Activated CD8-positive, alpha-beta memory T cell treated with anti-CD3 and anti-CD28 coated beads, Interleukin-2, amount 10 ng/mL, durations not matched to agents 7 days and 5 days (primary cell): ENCODE results near the gene CTNNA1. TPM values are rescaled to one million over a fixed set of nuclear protein-coding genes. Genes with fewer than 3 reads are reported as not detected.

Experiments used
- ATAC-seq: fragments of 150-1000 bp; cut with Tn5 transposase; one replicate; pipeline ENCODE4 v1.10.0; 2021; ENCODE audit warnings: moderate library complexity
- CTCF ChIA-PET: fragments of 350-600 bp; sonication (Branson Sonifier 250); formaldehyde crosslinking; loops from one replicate; lab custom pipeline; 2021; ENCODE audit warnings: antibody characterized with exemption; lab: Charles Lee
- DNase-seq: peaks from one replicate; pipeline ENCODE4 v3.0.0-alpha.2; 2020
- H3K27ac Mint-ChIP-seq: one replicate; pipeline ENCODE4 v1.8.0; 2021; ENCODE audit warnings: mild to moderate bottlenecking, mixed read lengths
- H3K27me3 Mint-ChIP-seq: one replicate; pipeline ENCODE4 v1.8.0; 2021; ENCODE audit warnings: mixed read lengths
- H3K36me3 Mint-ChIP-seq: one replicate; pipeline ENCODE4 v1.8.0; 2021; ENCODE audit warnings: mild to moderate bottlenecking, mixed read lengths
- H3K4me1 Mint-ChIP-seq: one replicate; pipeline ENCODE4 v1.8.0; 2021; ENCODE audit warnings: mixed read lengths
- H3K4me3 Mint-ChIP-seq: one replicate; pipeline ENCODE4 v1.8.0; 2021; ENCODE audit warnings: mild to moderate bottlenecking, moderate library complexity, mixed read lengths
- H3K9me3 Mint-ChIP-seq: one replicate; pipeline ENCODE4 v1.8.0; 2022; ENCODE audit warnings: low read depth, mixed read lengths
- total RNA-seq, 2 experiments: library from RNA; stranded (reverse); gene quantifications; one replicate each; pipeline ENCODE4 v1.2.3, GENCODE V29; 2021

The CTNNA1 gene
- total RNA-seq, 2 experiments from 2014 or later: 62.0 to 89.8 TPM

DNA sequence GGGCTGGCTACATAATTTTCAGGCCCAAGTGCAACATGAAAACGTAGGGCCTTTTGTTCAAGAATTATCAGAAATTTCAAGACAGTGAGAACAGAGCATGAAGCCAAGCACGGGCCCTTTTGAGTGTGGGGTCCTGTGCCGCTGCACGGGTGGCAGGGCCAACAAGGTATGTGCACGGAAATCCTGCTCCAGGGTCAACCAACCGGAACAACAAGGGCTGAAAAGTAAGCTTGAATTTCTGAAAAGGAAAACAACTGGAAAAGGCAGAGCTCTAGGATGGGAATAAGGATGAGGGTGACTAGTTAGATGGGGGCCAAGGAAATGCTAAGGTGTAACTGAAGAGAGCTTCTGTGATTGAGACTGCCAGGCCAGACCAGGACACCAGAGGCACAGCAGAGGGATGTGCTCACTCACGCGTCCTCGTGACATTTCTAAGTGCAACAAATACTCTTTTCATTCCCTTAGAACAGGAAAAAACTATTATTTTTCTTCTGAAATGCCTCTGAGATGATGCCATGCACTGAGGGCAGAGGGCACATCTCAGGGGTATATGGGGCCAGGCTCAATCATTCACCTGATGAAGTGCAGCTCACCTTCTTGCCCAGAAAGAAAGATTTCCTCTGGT, 202.6 kb downstream of the CTNNA1 start:
- H3K9me3 Mint-ChIP-seq: no peaks in the 10 kb centered on the region
- CTCF ChIA-PET: no interaction called here
- ATAC-seq: no peak
- H3K4me3 Mint-ChIP-seq: no peak overlapping the region
- no peaks in the 10 kb centered on the region for H3K36me3 Mint-ChIP-seq
- peaks cover 12% of the 10 kb centered on the region for H3K4me1 Mint-ChIP-seq
- H3K27me3 Mint-ChIP-seq: no peaks in the 10 kb centered on the region
- H3K27ac Mint-ChIP-seq: no peak overlapping the region
- DNase-seq: no peak

DNA sequence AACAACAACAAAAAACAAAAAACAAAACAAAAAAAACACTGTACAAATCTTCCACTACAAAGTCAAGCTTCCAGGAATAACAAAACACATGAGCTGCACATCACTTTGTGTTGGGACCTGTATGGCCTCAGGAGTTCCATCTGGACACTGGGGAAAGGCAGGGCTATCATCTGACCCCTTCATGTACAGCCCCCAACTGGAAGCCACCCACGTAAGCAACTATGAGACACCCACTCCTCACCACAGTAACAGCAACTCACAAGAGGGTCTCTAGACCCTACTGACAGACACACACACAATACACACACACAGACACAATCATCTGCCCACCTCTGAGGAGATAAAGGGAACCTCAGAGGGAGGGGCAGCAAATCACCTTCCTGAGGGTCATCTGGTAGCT, 203.6 kb downstream of the CTNNA1 start:
- peaks cover 12% of the 10 kb centered on the region for H3K4me1 Mint-ChIP-seq
- H3K27me3 Mint-ChIP-seq: no peaks in the 10 kb centered on the region
- ATAC-seq (no peak), DNase-seq (no peak)
- H3K36me3 Mint-ChIP-seq: no peaks in the 10 kb centered on the region
- no peak overlapping the region for H3K27ac Mint-ChIP-seq
- CTCF ChIA-PET: no interaction called here
- H3K9me3 Mint-ChIP-seq: no peaks in the 10 kb centered on the region
- no peak overlapping the region for H3K4me3 Mint-ChIP-seq

- H3K36me3 Mint-ChIP-seq: no peaks in the 10 kb centered on the region
- H3K4me3 Mint-ChIP-seq: no peak overlapping the region
- no peaks in the 10 kb centered on the region for H3K9me3 Mint-ChIP-seq
- no peaks in the 10 kb centered on the region for H3K27me3 Mint-ChIP-seq
- ATAC-seq (no peak), DNase-seq (no peak)
- H3K4me1 Mint-ChIP-seq: no peaks in the 10 kb centered on the region
- H3K27ac Mint-ChIP-seq: no peak overlapping the region
- CTCF ChIA-PET: interaction anchor here (0.7 kb wide), 1 partner anchor 165 kb away, joined by 6 read pairs; no protein-coding TSS in a partner anchor
Observed at GRCh38 chr5:138960145-138960692, 207.0 kb downstream of the CTNNA1 start.

DNA sequence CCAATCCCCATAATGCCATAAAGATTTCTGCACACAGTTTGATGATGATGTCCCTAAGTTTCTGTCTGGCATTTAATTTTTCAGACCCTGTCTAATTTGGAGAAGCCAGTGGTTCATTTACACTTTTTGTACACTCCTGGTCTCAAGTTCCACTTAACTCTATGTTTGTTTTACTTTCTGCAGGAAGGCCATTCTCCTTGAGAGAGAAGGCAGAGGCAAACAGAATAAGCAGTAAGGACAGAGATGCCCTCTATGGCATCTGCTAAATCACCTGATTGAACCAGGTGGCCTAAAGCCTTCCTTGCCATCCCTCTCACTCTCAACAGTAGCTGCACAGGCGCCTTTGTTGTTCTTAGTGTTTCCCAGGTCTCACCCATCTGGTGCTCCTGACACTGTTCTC, 208.0 kb downstream of the CTNNA1 start:
- H3K4me3 Mint-ChIP-seq: no peak overlapping the region
- no peaks in the 10 kb centered on the region for H3K9me3 Mint-ChIP-seq
- no peak overlapping the region for H3K27ac Mint-ChIP-seq
- no peak for DNase-seq
- no peak for ATAC-seq
- H3K4me1 Mint-ChIP-seq: no peaks in the 10 kb centered on the region
- H3K36me3 Mint-ChIP-seq: no peaks in the 10 kb centered on the region
- CTCF ChIA-PET: no interaction called here
- H3K27me3 Mint-ChIP-seq: no peaks in the 10 kb centered on the region

DNA sequence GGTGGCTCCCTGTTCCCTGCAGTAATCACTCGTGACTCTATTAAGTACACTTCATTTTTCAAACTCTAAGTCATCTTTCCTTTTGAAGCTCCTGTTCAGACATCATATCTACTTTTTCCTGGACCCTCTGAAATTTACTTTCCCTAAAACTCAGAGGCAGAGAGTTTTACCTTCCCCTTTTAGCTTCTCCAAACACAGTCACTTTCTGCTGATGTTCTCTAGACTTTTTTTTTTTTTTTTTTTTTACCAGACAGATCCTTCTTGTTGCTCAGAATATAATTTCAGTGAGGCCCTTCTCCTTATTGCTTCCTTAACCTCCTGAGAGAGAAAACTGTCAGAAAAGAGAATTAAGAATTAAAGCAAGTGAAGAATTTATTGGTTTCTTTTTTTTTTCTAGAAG, 208.5 kb downstream of the CTNNA1 start:
- Mint-ChIP-seq H3K9me3 (no peaks in the 10 kb centered on the region), H3K27me3 (no peaks in the 10 kb centered on the region), H3K27ac (no peak overlapping the region), H3K4me1 (no peaks in the 10 kb centered on the region), H3K4me3 (no peak overlapping the region), H3K36me3 (no peaks in the 10 kb centered on the region)
- CTCF ChIA-PET: interaction anchor here (0.8 kb wide), 1 partner anchor 22 kb away, joined by 3 read pairs; no protein-coding TSS in a partner anchor
- ATAC-seq (no peak), DNase-seq (no peak)

DNA sequence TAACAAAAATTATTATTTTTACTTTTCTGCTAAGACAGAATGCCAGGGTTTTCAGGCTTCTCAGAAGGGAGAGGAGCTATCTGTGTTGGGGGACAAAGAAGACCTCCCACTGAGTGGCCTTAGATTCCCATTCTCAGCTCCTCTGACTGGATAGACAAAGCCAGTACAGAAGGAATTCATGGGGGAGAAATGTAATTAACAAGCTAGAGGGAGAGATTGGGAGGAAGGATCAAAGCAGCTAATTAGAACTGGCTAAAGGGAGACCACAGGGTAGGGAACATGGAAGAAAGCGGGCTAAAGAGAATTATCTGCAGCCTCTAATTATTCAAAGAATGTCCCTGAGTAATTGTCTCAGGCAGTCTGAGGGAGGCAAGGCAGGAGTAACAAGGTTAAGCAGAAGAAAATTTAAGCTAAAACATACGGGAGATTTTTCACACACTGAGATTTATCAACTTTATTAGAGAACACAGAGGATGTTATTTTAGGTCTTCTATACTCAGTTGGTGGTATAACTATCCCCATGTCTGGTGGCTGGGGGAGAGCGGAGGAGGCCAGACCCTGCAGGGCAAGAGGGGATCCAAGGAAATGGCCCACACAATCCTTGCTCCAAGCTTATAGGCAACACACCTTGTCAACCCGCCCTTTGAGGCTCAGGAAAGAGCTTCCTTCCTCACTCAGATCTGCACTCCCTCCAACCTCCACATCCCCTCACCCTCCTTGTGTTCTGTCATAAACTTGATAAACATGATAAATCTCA, 209.6 kb downstream of the CTNNA1 start:
- Mint-ChIP-seq H3K4me1 (no peaks in the 10 kb centered on the region), H3K36me3 (no peaks in the 10 kb centered on the region), H3K27me3 (no peaks in the 10 kb centered on the region), H3K4me3 (no peak overlapping the region), H3K9me3 (no peaks in the 10 kb centered on the region), H3K27ac (no peak overlapping the region)
- ATAC-seq (no peak), DNase-seq (no peak)
- CTCF ChIA-PET: interaction anchor here (0.5 to 0.8 kb wide), 2 partner anchors 21 to 1395 kb away, joined by 3 read pairs; no protein-coding TSS in a partner anchor

GRCh38 chr5:138963763-138964371, 210.6 kb downstream of the CTNNA1 start:
- no peaks in the 10 kb centered on the region for H3K9me3 Mint-ChIP-seq
- no peak overlapping the region for H3K4me3 Mint-ChIP-seq
- no peaks in the 10 kb centered on the region for H3K27me3 Mint-ChIP-seq
- DNase-seq (no peak), ATAC-seq (no peak)
- no peaks in the 10 kb centered on the region for H3K36me3 Mint-ChIP-seq
- H3K4me1 Mint-ChIP-seq: no peaks in the 10 kb centered on the region
- CTCF ChIA-PET: interaction anchor here (1.0 kb wide), 1 partner anchor 32 kb away, joined by 4 read pairs; no protein-coding TSS in a partner anchor
- H3K27ac Mint-ChIP-seq: no peak overlapping the region

- Mint-ChIP-seq H3K36me3 (no peaks in the 10 kb centered on the region), H3K4me3 (no peak overlapping the region), H3K4me1 (no peaks in the 10 kb centered on the region), H3K27me3 (no peaks in the 10 kb centered on the region), H3K27ac (no peak overlapping the region), H3K9me3 (no peaks in the 10 kb centered on the region)
- no peak for DNase-seq
- no peak for ATAC-seq
- CTCF ChIA-PET: interaction anchor here (0.5 to 1.0 kb wide), 2 partner anchors 33 to 605 kb away, joined by 4 read pairs; no protein-coding TSS in a partner anchor
Observed at GRCh38 chr5:138964647-138965201, 211.5 kb downstream of the CTNNA1 start.

GRCh38 chr5:138965626-138966025, 212.4 kb downstream of the CTNNA1 start:
- Mint-ChIP-seq H3K4me1 (no peaks in the 10 kb centered on the region), H3K4me3 (no peak overlapping the region), H3K9me3 (no peaks in the 10 kb centered on the region), H3K27me3 (no peaks in the 10 kb centered on the region), H3K36me3 (no peaks in the 10 kb centered on the region), H3K27ac (no peak overlapping the region)
- no peak for DNase-seq
- ATAC-seq: no peak
- CTCF ChIA-PET: interaction anchor here (1.6 kb wide), 1 partner anchor 11 kb away, joined by 6 read pairs; no protein-coding TSS in a partner anchor

- H3K36me3 Mint-ChIP-seq: no peaks in the 10 kb centered on the region
- CTCF ChIA-PET: interaction anchor here (1.6 kb wide), 1 partner anchor 10 kb away, joined by 6 read pairs; no protein-coding TSS in a partner anchor
Observed at GRCh38 chr5:138966236-138966985, 213.2 kb downstream of the CTNNA1 start.

GRCh38 chr5:138967791-138968448, 214.7 kb downstream of the CTNNA1 start:
- Mint-ChIP-seq H3K4me1 (no peaks in the 10 kb centered on the region), H3K9me3 (no peaks in the 10 kb centered on the region), H3K27me3 (no peaks in the 10 kb centered on the region), H3K27ac (no peak overlapping the region), H3K36me3 (no peaks in the 10 kb centered on the region), H3K4me3 (no peak overlapping the region)
- ATAC-seq (no peak), DNase-seq (no peak)
- CTCF ChIA-PET: interaction anchor here (1.2 kb wide), 1 partner anchor 9 kb away, joined by 5 read pairs; no protein-coding TSS in a partner anchor

More at GRCh38 chr5:138966236-138966985, 213.2 kb downstream of the CTNNA1 start:
- H3K9me3 Mint-ChIP-seq: no peaks in the 10 kb centered on the region
- H3K4me1 Mint-ChIP-seq: no peaks in the 10 kb centered on the region
- no peak for ATAC-seq
- no peak overlapping the region for H3K4me3 Mint-ChIP-seq
- H3K27ac Mint-ChIP-seq: no peak overlapping the region
- H3K27me3 Mint-ChIP-seq: no peaks in the 10 kb centered on the region
- DNase-seq: no peak

GRCh38 chr5:138968601-138969000, 215.4 kb downstream of the CTNNA1 start:
- CTCF ChIA-PET: interaction anchor here (0.9 to 1.2 kb wide), 2 partner anchors 8 to 160 kb away, joined by 3 to 5 read pairs; no protein-coding TSS in a partner anchor
- H3K4me3 Mint-ChIP-seq: no peak overlapping the region
- DNase-seq (no peak), ATAC-seq (no peak)
- no peak overlapping the region for H3K27ac Mint-ChIP-seq
- no peaks in the 10 kb centered on the region for H3K36me3 Mint-ChIP-seq
- no peaks in the 10 kb centered on the region for H3K9me3 Mint-ChIP-seq
- H3K27me3 Mint-ChIP-seq: no peaks in the 10 kb centered on the region
- no peaks in the 10 kb centered on the region for H3K4me1 Mint-ChIP-seq
